MM.1S (cell line): Measurements from ENCODE around the gene TFDP2.

Experiments used
- EZH2 ChIP-seq: fragments of 300-600 bp; sonication (generic); optimal IDR thresholded peaks from 2 replicates; pipeline ENCODE3; 2017; ENCODE audit warnings: low read depth, mild to moderate bottlenecking, antibody characterized with exemption, low read length, mixed read lengths
- EZH2phosphoT487 ChIP-seq: fragments of 300-600 bp; sonication (generic); IDR thresholded peaks from 2 replicates; pipeline ENCODE4 v1.6.1; 2018; ENCODE audit warnings: antibody characterized with exemption, low read length
- TF ChIP-seq, protein P1 (sequence below): fragments of 300-600 bp; sonication (generic); IDR thresholded peaks from 2 replicates; pipeline ENCODE4 v1.5.1; 2016; ENCODE audit warnings: antibody characterized with exemption, low read length, mixed read lengths

DNA sequence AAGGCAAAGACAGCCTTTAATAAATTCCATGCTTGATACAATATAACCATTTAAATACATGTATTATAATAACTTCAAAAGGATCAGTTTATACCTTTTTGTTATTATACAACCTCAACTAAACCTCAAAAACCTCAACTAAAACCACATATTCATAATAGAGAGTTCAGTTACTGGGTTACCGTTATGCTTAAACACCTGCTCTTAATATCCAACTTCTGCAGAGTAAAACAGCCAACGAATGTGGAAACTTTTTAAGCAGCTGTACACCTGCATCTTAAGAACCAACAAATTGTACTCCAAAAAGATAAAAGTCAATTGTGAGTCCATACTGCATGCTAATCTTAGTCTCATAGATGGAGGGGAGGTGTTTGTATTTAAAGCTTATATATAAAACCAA lies 53.5 kb downstream of the TFDP2 start:
- TF ChIP-seq, protein P1, sequence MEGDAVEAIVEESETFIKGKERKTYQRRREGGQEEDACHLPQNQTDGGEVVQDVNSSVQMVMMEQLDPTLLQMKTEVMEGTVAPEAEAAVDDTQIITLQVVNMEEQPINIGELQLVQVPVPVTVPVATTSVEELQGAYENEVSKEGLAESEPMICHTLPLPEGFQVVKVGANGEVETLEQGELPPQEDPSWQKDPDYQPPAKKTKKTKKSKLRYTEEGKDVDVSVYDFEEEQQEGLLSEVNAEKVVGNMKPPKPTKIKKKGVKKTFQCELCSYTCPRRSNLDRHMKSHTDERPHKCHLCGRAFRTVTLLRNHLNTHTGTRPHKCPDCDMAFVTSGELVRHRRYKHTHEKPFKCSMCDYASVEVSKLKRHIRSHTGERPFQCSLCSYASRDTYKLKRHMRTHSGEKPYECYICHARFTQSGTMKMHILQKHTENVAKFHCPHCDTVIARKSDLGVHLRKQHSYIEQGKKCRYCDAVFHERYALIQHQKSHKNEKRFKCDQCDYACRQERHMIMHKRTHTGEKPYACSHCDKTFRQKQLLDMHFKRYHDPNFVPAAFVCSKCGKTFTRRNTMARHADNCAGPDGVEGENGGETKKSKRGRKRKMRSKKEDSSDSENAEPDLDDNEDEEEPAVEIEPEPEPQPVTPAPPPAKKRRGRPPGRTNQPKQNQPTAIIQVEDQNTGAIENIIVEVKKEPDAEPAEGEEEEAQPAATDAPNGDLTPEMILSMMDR, result no peak
- TF ChIP-seq EZH2 (no peak), EZH2phosphoT487 (no peak)
